ENCODE results near the gene PSKH1.
"Not testable (repeated sequence)": the region's sequence is repeated elsewhere in the genome, so short reads cannot be mapped to it uniquely, and the experiment has no call there.

The PSKH1 gene

DNA sequence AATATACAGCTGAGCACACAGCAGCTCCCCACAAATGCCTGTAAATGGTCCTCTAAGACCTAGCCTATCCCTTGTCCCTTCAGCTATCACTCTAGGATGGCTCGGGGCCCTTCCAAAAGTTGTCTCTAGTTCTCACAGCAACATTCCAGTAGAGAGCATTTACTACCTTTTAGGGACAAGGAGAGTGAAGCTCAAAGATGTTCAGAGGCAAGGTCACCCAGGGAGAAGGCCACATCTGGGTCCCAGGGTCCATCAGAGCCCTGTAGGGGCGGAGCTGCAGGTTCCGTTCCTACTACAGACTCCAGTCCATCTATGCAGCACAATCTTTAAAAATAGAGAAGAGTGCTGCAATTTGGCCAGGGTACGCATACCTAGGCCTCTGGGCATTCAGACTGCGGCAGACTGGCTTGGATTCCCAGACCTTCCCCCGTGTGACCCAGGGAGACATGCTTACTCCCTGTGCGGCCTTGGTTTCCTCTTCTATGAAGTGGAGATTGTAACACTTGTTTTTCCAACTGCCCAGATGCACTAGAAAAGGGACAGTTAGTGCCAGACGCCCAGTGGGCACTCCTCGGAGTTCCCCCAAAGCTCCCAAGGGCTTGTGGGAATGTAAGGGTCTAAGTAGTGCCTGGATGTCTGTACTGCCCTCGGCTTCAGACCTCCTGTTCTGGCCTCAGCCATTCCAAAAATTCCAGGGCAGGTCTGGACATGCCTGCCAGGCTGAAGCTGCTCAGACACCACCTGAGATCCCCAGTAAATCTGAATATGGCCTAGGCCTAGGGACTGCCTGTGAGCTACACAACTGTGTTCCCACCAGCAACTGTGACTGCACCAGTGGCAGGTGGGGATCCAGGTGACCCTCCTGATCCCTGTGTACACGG, 72.9 kb downstream of the PSKH1 start:
- no peak overlapping the region for H3K27ac Mint-ChIP-seq
- no peaks in the 10 kb centered on the region for H3K9me3 Mint-ChIP-seq
- H3K4me1 Mint-ChIP-seq (ENCODE audit: low read depth): peaks cover 26% of the 10 kb centered on the region
- intact Hi-C loops (cut with micrococcal nuclease): no loop called here
- no peak overlapping the region for H3K4me3 Mint-ChIP-seq
- H3K27me3 Mint-ChIP-seq: peaks cover 3% of the 10 kb centered on the region
- peaks cover 25% of the 10 kb centered on the region for H3K36me3 Mint-ChIP-seq (ENCODE audit: low read depth)

- peaks cover 3% of the 10 kb centered on the region for H3K27me3 Mint-ChIP-seq
- no peaks in the 10 kb centered on the region for H3K9me3 Mint-ChIP-seq
- H3K36me3 Mint-ChIP-seq (ENCODE audit: low read depth): peaks cover 18% of the 10 kb centered on the region
- intact Hi-C loops (cut with micrococcal nuclease): no loop called here
- no peak overlapping the region for H3K27ac Mint-ChIP-seq
- peak overlapping the region; percentile 96 for H3K4me3 Mint-ChIP-seq
- H3K4me1 Mint-ChIP-seq (ENCODE audit: low read depth): peaks cover 26% of the 10 kb centered on the region
Measured at GRCh38 chr16:67966549-67967182, 73.6 kb downstream of the PSKH1 start.

DNA sequence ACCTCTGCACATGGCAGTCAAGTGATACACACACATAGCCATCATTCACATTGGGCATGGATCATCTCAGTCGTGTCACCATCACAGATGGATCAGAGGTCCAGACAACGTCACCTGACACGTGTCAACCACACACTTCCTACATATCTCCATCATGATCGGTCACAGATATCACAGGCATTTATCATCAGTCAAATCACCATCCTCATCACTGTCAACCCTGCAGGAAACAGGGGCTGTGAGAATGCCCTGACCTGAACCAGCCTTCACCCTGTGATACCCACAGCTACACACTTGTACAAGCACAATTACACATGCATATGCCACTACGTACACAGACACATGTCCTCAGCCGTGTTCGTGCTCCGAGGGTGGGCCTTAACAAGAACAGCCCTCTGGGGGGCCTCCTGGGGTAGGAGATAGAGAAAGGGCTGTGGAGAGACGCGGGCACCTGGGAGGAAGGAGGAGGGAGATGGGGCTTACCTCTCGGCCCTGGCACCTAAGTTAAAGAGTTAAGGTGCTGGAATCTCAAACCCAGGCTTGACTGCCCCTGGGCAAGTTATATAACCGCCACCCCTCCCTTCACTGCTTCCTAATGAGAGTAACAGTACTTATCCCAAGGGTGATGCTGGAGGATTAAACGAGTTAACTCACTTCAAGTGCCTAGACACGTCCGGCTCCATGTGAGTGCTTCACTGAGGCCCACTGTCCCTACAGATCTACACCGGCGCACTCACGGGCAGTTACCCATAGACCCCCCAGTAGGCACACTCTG, 74.3 kb downstream of the PSKH1 start:
- intact Hi-C loops (cut with micrococcal nuclease): no loop called here
- peaks cover 26% of the 10 kb centered on the region for H3K4me1 Mint-ChIP-seq (ENCODE audit: low read depth)

DNA sequence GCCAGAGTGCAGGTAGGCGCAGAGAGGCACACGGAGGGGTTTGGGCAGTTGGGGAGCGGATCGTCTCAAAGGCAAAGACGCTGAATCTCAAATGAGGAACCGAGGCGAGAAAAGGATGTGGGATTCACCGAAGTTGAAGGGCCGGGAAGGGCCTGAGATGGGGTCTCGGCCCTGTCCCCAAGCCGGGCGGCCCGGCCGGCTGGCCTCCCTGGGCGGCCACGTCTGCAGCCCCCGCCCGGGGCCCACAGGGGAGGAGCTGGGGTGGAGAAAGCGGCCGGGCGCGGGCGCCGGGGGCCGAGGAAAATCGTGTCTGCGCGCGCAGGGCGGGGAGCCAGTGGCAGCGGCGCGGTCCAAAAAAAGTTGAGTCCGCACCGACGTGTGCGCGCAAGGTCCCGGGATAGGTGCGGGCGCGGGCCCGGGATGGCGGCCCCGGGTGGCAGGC, 74.9 kb downstream of the PSKH1 start:
- H3K4me3 Mint-ChIP-seq: peak overlapping the region; percentile 96
- peak overlapping the region; percentile 77 for H3K27ac Mint-ChIP-seq
- no peaks in the 10 kb centered on the region for H3K9me3 Mint-ChIP-seq
- peaks cover 5% of the 10 kb centered on the region for H3K36me3 Mint-ChIP-seq (ENCODE audit: low read depth)
- peaks cover 6% of the 10 kb centered on the region for H3K27me3 Mint-ChIP-seq
- intact Hi-C loops (cut with micrococcal nuclease): no loop called here
- peaks cover 26% of the 10 kb centered on the region for H3K4me1 Mint-ChIP-seq (ENCODE audit: low read depth)

More for the DNA sequence above, 74.3 kb downstream of the PSKH1 start:
- Mint-ChIP-seq H3K36me3 (ENCODE audit: low read depth) (peaks cover 11% of the 10 kb centered on the region), H3K9me3 (no peaks in the 10 kb centered on the region), H3K4me3 (peak overlapping the region; percentile 96), H3K27ac (peak overlapping the region; percentile 77), H3K27me3 (peaks cover 3% of the 10 kb centered on the region)

- intact Hi-C loops (cut with micrococcal nuclease): no loop called here
- H3K36me3 Mint-ChIP-seq (ENCODE audit: low read depth): no peaks in the 10 kb centered on the region
Measured at GRCh38 chr16:67968400-67969253, 75.6 kb downstream of the PSKH1 start, which contains the start of gene SLC12A4. TSS of gene SLC12A4 (minus strand) at chr16:67968637. CDS start at chr16:67968553, 84 bp downstream.

GRCh38 chr16:67969254-67970039, 76.4 kb downstream of the PSKH1 start:
- Mint-ChIP-seq H3K4me3 (peak overlapping the region; percentile 96), H3K27ac (peak overlapping the region; percentile 77), H3K36me3 (ENCODE audit: low read depth) (no peaks in the 10 kb centered on the region), H3K9me3 (no peaks in the 10 kb centered on the region), H3K4me1 (ENCODE audit: low read depth) (peaks cover 26% of the 10 kb centered on the region), H3K27me3 (peaks cover 9% of the 10 kb centered on the region)
- intact Hi-C loops (cut with micrococcal nuclease): no loop called here

More at GRCh38 chr16:67968400-67969253, 75.6 kb downstream of the PSKH1 start, which contains the start of gene SLC12A4:
- peak within 1 kb of the TSS; percentile 77 for H3K27ac Mint-ChIP-seq
- H3K4me3 Mint-ChIP-seq: peak within 1 kb of the TSS; percentile 96
- H3K4me1 Mint-ChIP-seq (ENCODE audit: low read depth): peaks cover 26% of the 10 kb centered on the region
- no peaks in the 10 kb centered on the region for H3K9me3 Mint-ChIP-seq
- H3K27me3 Mint-ChIP-seq: peaks cover 8% of the 10 kb centered on the region

DNA sequence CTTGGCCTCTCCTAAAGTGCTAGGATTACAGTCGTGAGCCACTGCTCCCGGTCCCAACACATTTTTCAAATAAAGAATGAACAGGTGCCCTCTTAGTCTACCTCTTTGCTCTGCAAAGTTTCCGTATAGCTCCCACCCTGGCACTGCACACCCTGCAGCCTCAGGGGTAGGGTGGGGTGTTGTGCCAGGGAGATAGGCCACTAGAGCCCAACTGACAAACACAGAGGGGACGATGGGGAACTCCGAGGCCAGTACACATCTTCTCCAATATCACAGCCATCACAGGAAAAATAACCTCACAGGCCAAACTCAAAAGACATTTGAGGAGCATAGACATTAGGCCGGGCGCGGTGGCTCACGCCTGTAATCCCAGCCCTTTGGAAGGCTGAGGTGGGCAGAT, 78.1 kb downstream of the PSKH1 start:
- H3K27me3 Mint-ChIP-seq: peaks cover 14% of the 10 kb centered on the region
- no peaks in the 10 kb centered on the region for H3K36me3 Mint-ChIP-seq (ENCODE audit: low read depth)
- intact Hi-C loops (cut with micrococcal nuclease): no loop called here
- H3K4me1 Mint-ChIP-seq (ENCODE audit: low read depth): peaks cover 26% of the 10 kb centered on the region
- H3K27ac Mint-ChIP-seq: no peak overlapping the region
- no peak overlapping the region for H3K4me3 Mint-ChIP-seq
- no peaks in the 10 kb centered on the region for H3K9me3 Mint-ChIP-seq

DNA sequence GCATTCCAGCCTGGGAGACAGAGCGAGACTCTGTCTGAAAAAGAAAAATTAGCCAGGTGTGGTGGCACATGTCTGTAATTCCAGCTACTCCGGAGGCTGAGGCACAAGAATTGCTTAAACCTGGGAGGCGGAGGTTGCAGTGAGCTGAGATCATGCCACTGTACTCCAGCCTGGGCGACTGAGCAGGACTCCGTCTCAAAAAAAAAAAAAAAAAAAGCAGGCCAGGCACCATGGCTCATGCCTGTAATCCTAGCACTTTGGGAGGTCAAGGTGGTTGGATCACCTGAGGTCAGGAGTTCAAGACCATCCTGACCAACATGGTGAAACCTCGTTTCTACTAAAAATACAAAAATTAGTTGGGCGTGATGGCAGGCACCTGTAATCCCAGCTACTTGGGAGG, 79.2 kb downstream of the PSKH1 start:
- H3K4me3 Mint-ChIP-seq, H3K27ac Mint-ChIP-seq, H3K9me3 Mint-ChIP-seq: not testable (repeated sequence)

DNA sequence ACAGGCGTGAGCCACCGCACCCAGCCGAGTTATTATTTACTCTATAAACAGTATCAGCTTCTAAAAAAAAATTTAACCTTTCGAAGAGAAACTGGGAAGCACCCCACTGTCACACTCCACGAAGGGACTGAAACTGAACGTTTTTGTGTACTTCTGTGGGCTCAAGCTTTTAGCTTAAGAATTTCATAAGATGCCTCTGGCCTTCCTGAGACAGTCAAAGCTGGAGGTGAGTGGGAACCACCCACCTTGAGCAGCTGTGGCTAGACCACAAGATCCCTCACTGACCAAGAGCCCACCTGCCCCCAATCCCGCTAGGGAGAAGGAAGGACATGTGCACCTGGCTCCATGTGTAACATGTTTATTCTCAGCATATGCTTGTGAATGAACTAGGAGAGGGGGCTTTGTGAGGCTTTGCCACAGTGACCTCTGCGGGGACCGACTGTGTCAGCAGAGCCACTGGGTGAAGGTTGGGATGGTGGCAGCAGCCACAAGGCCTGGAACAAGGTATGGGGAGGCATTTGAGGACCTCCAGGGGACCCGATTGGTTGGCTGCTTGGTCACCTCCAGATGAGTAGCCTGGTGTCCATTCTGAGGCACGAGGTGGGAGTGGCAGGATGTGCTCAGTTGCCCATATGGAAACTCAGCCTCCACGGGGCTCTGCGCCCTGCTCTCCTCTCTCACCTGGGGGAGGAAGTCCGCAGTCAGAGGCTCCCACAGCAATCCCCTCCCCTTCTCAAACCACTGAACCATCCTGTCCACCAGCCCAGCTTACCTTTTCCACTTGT, 82.5 kb downstream of the PSKH1 start:
- H3K36me3 Mint-ChIP-seq (ENCODE audit: low read depth): no peaks in the 10 kb centered on the region
- no peak overlapping the region for H3K27ac Mint-ChIP-seq
- H3K27me3 Mint-ChIP-seq: peaks cover 24% of the 10 kb centered on the region
- H3K4me3 Mint-ChIP-seq: no peak overlapping the region
- H3K4me1 Mint-ChIP-seq (ENCODE audit: low read depth): no peaks in the 10 kb centered on the region
- H3K9me3 Mint-ChIP-seq: no peaks in the 10 kb centered on the region
- intact Hi-C loops (cut with micrococcal nuclease): no loop called here

More for the DNA sequence above, 79.2 kb downstream of the PSKH1 start:
- peaks cover 17% of the 10 kb centered on the region for H3K27me3 Mint-ChIP-seq
- peaks cover 16% of the 10 kb centered on the region for H3K4me1 Mint-ChIP-seq (ENCODE audit: low read depth)
- intact Hi-C loops (cut with micrococcal nuclease); H3K36me3 Mint-ChIP-seq (ENCODE audit: low read depth): not testable (repeated sequence)

DNA sequence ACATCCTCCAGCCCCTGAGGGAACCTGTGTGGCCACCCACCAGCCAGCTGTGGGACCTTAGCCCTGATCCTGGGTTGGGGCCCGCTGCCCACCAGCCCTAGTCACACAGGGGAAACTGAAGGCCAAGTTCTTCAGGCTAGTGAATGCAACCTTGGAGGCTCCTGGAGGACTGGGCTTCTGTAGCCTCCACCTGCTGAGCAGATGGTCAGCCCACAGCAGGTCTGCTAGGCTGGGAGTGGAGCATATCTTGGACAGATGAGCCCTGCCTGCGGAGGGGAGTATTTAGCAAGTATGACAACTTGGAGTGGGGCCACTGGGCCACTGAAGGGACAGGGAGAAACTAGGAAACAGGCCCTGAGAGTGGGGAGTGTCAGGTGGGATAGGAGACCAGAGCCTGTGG, 83.2 kb downstream of the PSKH1 start:
- Mint-ChIP-seq H3K27ac (no peak overlapping the region), H3K4me3 (no peak overlapping the region), H3K27me3 (peaks cover 30% of the 10 kb centered on the region), H3K4me1 (ENCODE audit: low read depth) (no peaks in the 10 kb centered on the region), H3K36me3 (ENCODE audit: low read depth) (no peaks in the 10 kb centered on the region), H3K9me3 (no peaks in the 10 kb centered on the region)
- intact Hi-C loops (cut with micrococcal nuclease): no loop called here

- no peak overlapping the region for H3K27ac Mint-ChIP-seq
- peaks cover 31% of the 10 kb centered on the region for H3K27me3 Mint-ChIP-seq
- no peaks in the 10 kb centered on the region for H3K4me1 Mint-ChIP-seq (ENCODE audit: low read depth)
- no peaks in the 10 kb centered on the region for H3K9me3 Mint-ChIP-seq
- no peak overlapping the region for H3K4me3 Mint-ChIP-seq
- no peaks in the 10 kb centered on the region for H3K36me3 Mint-ChIP-seq (ENCODE audit: low read depth)
- intact Hi-C loops (cut with micrococcal nuclease): no loop called here
Measured at GRCh38 chr16:67977005-67977404, 84.0 kb downstream of the PSKH1 start.
